SK-N-SH (cell line): ENCODE results near the gene NDUFAF4.

Experiments used
- CHD2 ChIP-seq: fragments of 150-350 bp; IDR thresholded peaks from 2 replicates; pipeline ENCODE4 v1.6.1; 2018; ENCODE audit warnings: low read length; ENCODE audit not compliant: partially characterized antibody
- FOXJ3 ChIP-seq: sonication (generic); formaldehyde crosslinking; IDR thresholded peaks from 2 replicates; pipeline ENCODE4 v1.5.1; 2020; ENCODE audit warnings: mild to moderate bottlenecking, missing genetic modification reagents
- JUND ChIP-seq: IDR thresholded peaks from 2 replicates; pipeline ENCODE4 v1.4.0; 2012
- RCOR1 ChIP-seq: fragments of 150-350 bp; IDR thresholded peaks from 2 replicates; pipeline ENCODE4 v1.6.1; 2017; ENCODE audit warnings: antibody characterized with exemption, low read length
- SIN3A ChIP-seq: IDR thresholded peaks from 2 replicates; pipeline ENCODE4 v1.6.1; 2012; ENCODE audit warnings: low read depth, mild to moderate bottlenecking, low read length, moderate library complexity, borderline replicate concordance
- TAF1 ChIP-seq: IDR thresholded peaks from 2 replicates; pipeline ENCODE4 v1.6.1; 2012; ENCODE audit warnings: low read depth, mild to moderate bottlenecking, low read length, moderate library complexity, borderline replicate concordance
- TF ChIP-seq, protein P1 (sequence below): fragments of 200-600 bp; sonication (generic); IDR thresholded peaks from 2 replicates; pipeline ENCODE4 v1.6.1; 2017; ENCODE audit warnings: antibody characterized with exemption, mild to moderate bottlenecking, moderate library complexity
- TF ChIP-seq, protein P2 (sequence below): IDR thresholded peaks from 2 replicates; pipeline ENCODE4 v1.4.0; 2012; ENCODE audit warnings: low read depth

DNA sequence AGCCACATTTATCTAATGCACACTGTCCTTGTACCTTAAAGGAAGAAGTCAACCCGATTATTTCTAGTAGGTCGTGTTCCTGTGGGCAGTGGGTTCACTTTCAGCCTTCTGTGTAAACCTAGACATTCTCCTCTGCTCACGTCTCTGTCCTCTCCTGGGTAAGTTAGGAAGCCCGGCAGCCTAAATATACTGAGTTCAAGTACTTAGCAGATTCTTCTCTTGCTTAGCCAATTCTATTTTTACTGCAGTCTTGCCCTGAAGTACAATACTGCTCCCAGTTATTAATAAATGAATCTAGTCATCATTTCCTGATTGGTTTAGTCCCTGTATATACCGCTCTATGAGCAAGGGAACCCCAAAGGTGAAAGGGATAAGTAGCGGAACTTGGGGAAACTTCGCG lies 45.8 kb downstream of the NDUFAF4 start:
- TF ChIP-seq JUND: no peak
- TF ChIP-seq, protein P1, sequence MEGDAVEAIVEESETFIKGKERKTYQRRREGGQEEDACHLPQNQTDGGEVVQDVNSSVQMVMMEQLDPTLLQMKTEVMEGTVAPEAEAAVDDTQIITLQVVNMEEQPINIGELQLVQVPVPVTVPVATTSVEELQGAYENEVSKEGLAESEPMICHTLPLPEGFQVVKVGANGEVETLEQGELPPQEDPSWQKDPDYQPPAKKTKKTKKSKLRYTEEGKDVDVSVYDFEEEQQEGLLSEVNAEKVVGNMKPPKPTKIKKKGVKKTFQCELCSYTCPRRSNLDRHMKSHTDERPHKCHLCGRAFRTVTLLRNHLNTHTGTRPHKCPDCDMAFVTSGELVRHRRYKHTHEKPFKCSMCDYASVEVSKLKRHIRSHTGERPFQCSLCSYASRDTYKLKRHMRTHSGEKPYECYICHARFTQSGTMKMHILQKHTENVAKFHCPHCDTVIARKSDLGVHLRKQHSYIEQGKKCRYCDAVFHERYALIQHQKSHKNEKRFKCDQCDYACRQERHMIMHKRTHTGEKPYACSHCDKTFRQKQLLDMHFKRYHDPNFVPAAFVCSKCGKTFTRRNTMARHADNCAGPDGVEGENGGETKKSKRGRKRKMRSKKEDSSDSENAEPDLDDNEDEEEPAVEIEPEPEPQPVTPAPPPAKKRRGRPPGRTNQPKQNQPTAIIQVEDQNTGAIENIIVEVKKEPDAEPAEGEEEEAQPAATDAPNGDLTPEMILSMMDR: no peak
- TF ChIP-seq, protein P2, sequence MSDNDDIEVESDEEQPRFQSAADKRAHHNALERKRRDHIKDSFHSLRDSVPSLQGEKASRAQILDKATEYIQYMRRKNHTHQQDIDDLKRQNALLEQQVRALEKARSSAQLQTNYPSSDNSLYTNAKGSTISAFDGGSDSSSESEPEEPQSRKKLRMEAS: no peak
- TF ChIP-seq FOXJ3 (CRISPR knock-in tag): no peak
- no peak for TF ChIP-seq CHD2
- no peak for TF ChIP-seq TAF1
- TF ChIP-seq SIN3A: no peak
- TF ChIP-seq RCOR1: no peak
